Endodermal cell (in vitro differentiated cells): ENCODE results near the gene EBNA1BP2. TPM values are rescaled to one million over a fixed set of nuclear protein-coding genes. Genes with fewer than 3 reads are reported as not detected.

Experiments
- DNase-seq: peaks from one replicate; pipeline ENCODE4 v3.0.0-alpha.2; 2017
- H3K27ac ChIP-seq: 2 replicates; pipeline ENCODE4 v1.5.1; 2013; ENCODE audit warnings: mild to moderate bottlenecking, low read depth, low read length, moderate library complexity
- H3K27me3 ChIP-seq: 2 replicates; pipeline ENCODE4 v1.6.1; 2013; ENCODE audit warnings: mild to moderate bottlenecking, low read length, moderate library complexity; ENCODE audit not compliant: insufficient read depth, control insufficient read depth, poor library complexity, severe bottlenecking
- H3K36me3 ChIP-seq: 2 replicates; pipeline ENCODE4 v1.7.0; 2013; ENCODE audit warnings: mild to moderate bottlenecking, low read length, moderate library complexity; ENCODE audit not compliant: control insufficient read depth, insufficient read depth
- H3K4me1 ChIP-seq: one replicate; pipeline ENCODE4 v1.7.0; 2013; ENCODE audit warnings: low read length; ENCODE audit not compliant: control insufficient read depth, insufficient read depth
- H3K4me3 ChIP-seq: 2 replicates; pipeline ENCODE4 v1.5.1; 2013; ENCODE audit warnings: mild to moderate bottlenecking, low read length, moderate library complexity
- H3K9ac ChIP-seq: 2 replicates; pipeline ENCODE4 v1.6.1; 2013; ENCODE audit warnings: mild to moderate bottlenecking, low read length, moderate library complexity; ENCODE audit not compliant: poor library complexity, severe bottlenecking; ENCODE audit errors: extremely low read depth
- H3K9me3 ChIP-seq: 2 replicates; pipeline ENCODE4 v1.6.1; 2013; ENCODE audit warnings: mild to moderate bottlenecking, low read length, moderate library complexity; ENCODE audit not compliant: control insufficient read depth
- H3K27ac Mint-ChIP-seq: 2 replicates; pipeline ENCODE4 v1.8.0; 2020; ENCODE audit warnings: mixed read lengths
- H3K27me3 Mint-ChIP-seq: 2 replicates; pipeline ENCODE4 v1.8.0; 2021; ENCODE audit warnings: mild to moderate bottlenecking, mixed read lengths; ENCODE audit not compliant: insufficient read depth
- H3K36me3 Mint-ChIP-seq: 2 replicates; pipeline ENCODE4 v1.8.0; 2020; ENCODE audit warnings: low read depth, mixed read lengths
- H3K4me1 Mint-ChIP-seq: 2 replicates; pipeline ENCODE4 v1.8.0; 2020; ENCODE audit warnings: mixed read lengths
- H3K4me3 Mint-ChIP-seq: 2 replicates; pipeline ENCODE4 v1.8.0; 2020; ENCODE audit warnings: mild to moderate bottlenecking, moderate library complexity, mixed read lengths
- H3K9me3 Mint-ChIP-seq: 2 replicates; pipeline ENCODE4 v1.8.0; 2020; ENCODE audit warnings: mild to moderate bottlenecking, mixed read lengths
- CTCF ChIP-seq: fragments of 200-600 bp; sonication (generic); conservative IDR thresholded peaks from 2 replicates; pipeline ENCODE4 v1.5.0; 2021; ENCODE audit warnings: antibody characterized with exemption, mild to moderate bottlenecking
- WGBS, 2 experiments: methylation state at CpG; one replicate each; pipeline versions ENCODE4 v1.1.5 to v1.1.7; 2013; ENCODE audit warnings: missing lambda C conversion rate in 2 of 2, mixed read lengths in 1 of 2; ENCODE audit not compliant: insufficient coverage in 1 of 2, insufficient read length in 1 of 2; 5-methylcytosine and 5-hydroxymethylcytosine counted together
- total RNA-seq, 2 donors: library from RNA; stranded (reverse); fragmentation: NEBNext Ultra II Directional in 1 of 2; extraction: Animal tissue kit (Norgen Biotek cat#: 25700) in 1 of 2; gene quantifications; 2 replicates in 1 of 2; 3 replicates in 1 of 2; pipeline ENCODE4 v1.2.1, GENCODE V29; 2021

The EBNA1BP2 gene
- total RNA-seq, 2 donors from 2014 or later = 50.2 to 51.7 TPM

- no peak overlapping the region for H3K4me3 Mint-ChIP-seq
- Histone ChIP-seq H3K9me3 (no peaks in the 10 kb centered on the region), H3K9ac (no peak overlapping the region), H3K27ac (no peak overlapping the region), H3K4me1 (no peaks in the 10 kb centered on the region), H3K36me3 (no peaks in the 10 kb centered on the region), H3K4me3 (no peak overlapping the region), H3K27me3 (peaks cover 9% of the 10 kb centered on the region)
- 95 to 100% methylated on average over 2 to 6 of the region's 6 CpGs for WGBS, 2 experiments
- no peak for TF ChIP-seq CTCF
- no peaks in the 10 kb centered on the region for H3K36me3 Mint-ChIP-seq
- no peak for DNase-seq
- H3K9me3 Mint-ChIP-seq = no peaks in the 10 kb centered on the region
- H3K4me1 Mint-ChIP-seq = peaks cover 4% of the 10 kb centered on the region
- peaks cover 9% of the 10 kb centered on the region for H3K27me3 Mint-ChIP-seq
- no peak overlapping the region for H3K27ac Mint-ChIP-seq
These were observed 18.6 kb downstream of the EBNA1BP2 start for GRCh38 chr1:43153443-43153842.

GRCh38 chr1:43152866-43153265, 19.2 kb downstream of the EBNA1BP2 start:
- Mint-ChIP-seq H3K4me3 (no peak overlapping the region), H3K4me1 (peaks cover 7% of the 10 kb centered on the region), H3K27me3 (peaks cover 9% of the 10 kb centered on the region), H3K36me3 (no peaks in the 10 kb centered on the region), H3K27ac (no peak overlapping the region), H3K9me3 (no peaks in the 10 kb centered on the region)
- Histone ChIP-seq H3K27me3 (peaks cover 13% of the 10 kb centered on the region), H3K4me3 (no peak overlapping the region), H3K4me1 (no peaks in the 10 kb centered on the region), H3K36me3 (no peaks in the 10 kb centered on the region), H3K9ac (no peak overlapping the region), H3K27ac (no peak overlapping the region), H3K9me3 (no peaks in the 10 kb centered on the region)
- no peak for DNase-seq
- no peak for TF ChIP-seq CTCF
- WGBS, 2 experiments = 90 to 95% methylated on average over 4 of the region's 4 CpGs

- TF ChIP-seq CTCF = no peak
- Mint-ChIP-seq H3K27ac (no peak overlapping the region), H3K4me1 (peaks cover 10% of the 10 kb centered on the region), H3K36me3 (no peaks in the 10 kb centered on the region), H3K27me3 (peaks cover 9% of the 10 kb centered on the region), H3K4me3 (no peak overlapping the region), H3K9me3 (no peaks in the 10 kb centered on the region)
- H3K4me3 ChIP-seq = no peak overlapping the region
- H3K36me3 ChIP-seq = no peaks in the 10 kb centered on the region
- no peak overlapping the region for H3K9ac ChIP-seq
- H3K4me1 ChIP-seq = no peaks in the 10 kb centered on the region
- peaks cover 13% of the 10 kb centered on the region for H3K27me3 ChIP-seq
- H3K9me3 ChIP-seq = no peaks in the 10 kb centered on the region
- 93 to 100% methylated on average over 2 to 5 of the region's 5 CpGs for WGBS, 2 experiments
- no peak for DNase-seq
- H3K27ac ChIP-seq = no peak overlapping the region
These were observed 22.2 kb downstream of the EBNA1BP2 start for GRCh38 chr1:43149889-43150288.
